Neural cell (in vitro differentiated cells): ENCODE results near the gene SND1.

Experiments used
- CTCF ChIP-seq: fragments of 450-650 bp; IDR thresholded peaks from 2 replicates; pipeline ENCODE4 v1.5.1; 2014; ENCODE audit warnings: antibody characterized with exemption, mild to moderate bottlenecking, moderate library complexity; ENCODE audit not compliant: poor library complexity, severe bottlenecking
- EZH2 ChIP-seq: fragments of 200-600, 300-800 bp; shearing (Covaris generic), sonication (generic); IDR thresholded peaks from 2 replicates; pipeline ENCODE4 v1.6.1; 2014; ENCODE audit warnings: antibody characterized with exemption, low read length, borderline replicate concordance, mild to moderate bottlenecking; ENCODE audit not compliant: insufficient read depth, poor library complexity, severe bottlenecking
- REST ChIP-seq: IDR thresholded peaks from 2 replicates; pipeline ENCODE4 v1.6.1; 2012; ENCODE audit warnings: borderline replicate concordance
- SMC3 ChIP-seq: fragments of 450-650 bp; conservative IDR thresholded peaks from 2 replicates; pipeline ENCODE4 v1.6.1; 2014; ENCODE audit warnings: antibody characterized with exemption, mild to moderate bottlenecking, moderate library complexity; ENCODE audit not compliant: poor library complexity

DNA sequence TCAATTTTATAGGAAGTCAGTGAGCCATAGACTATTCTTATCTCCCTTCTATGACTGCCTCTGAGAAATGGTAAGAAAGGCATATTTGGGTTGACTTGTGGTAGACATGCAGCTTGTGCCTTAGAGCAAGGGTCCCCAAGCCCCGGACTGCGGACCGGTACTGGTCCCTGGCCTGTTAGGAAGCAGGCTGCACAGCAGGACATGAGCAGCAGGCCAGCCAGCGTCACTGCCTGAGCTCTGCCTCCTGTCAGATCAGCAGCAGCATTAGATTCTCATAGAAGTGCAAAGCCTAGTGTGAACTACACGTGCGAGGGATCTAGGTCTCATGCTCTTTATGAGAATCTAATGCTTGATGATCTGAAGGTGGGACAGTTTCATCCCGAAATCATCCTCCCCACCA lies 180.6 kb downstream of the SND1 start:
- TF ChIP-seq CTCF: no peak
- no peak for TF ChIP-seq EZH2
- TF ChIP-seq SMC3: no peak
- TF ChIP-seq REST: no peak
